Mesothelial cell of epicardium (in vitro differentiated cells): Measurements from ENCODE around the gene ZDHHC8. TPM values are rescaled to one million over a fixed set of nuclear protein-coding genes. Genes with fewer than 3 reads are reported as not detected.

Experiments used
- DNase-seq, 2 experiments: peaks; one replicate each; pipeline ENCODE4 v3.0.0; 2021; ENCODE audit warnings: low spot score in 2 of 2; ENCODE audit not compliant: unreplicated experiment in 2 of 2
- H3K27ac Mint-ChIP-seq: 2 replicates; pipeline ENCODE4 v1.8.0; 2021; ENCODE audit warnings: mixed read lengths
- H3K27me3 Mint-ChIP-seq: 2 replicates; pipeline ENCODE4 v1.8.0; 2021; ENCODE audit warnings: low read depth, mixed read lengths
- H3K36me3 Mint-ChIP-seq: 2 replicates; pipeline ENCODE4 v1.8.0; 2021; ENCODE audit warnings: mixed read lengths
- H3K4me1 Mint-ChIP-seq: 2 replicates; pipeline ENCODE4 v1.8.0; 2021; ENCODE audit warnings: mixed read lengths
- H3K4me3 Mint-ChIP-seq: 2 replicates; pipeline ENCODE4 v1.8.0; 2021; ENCODE audit warnings: mild to moderate bottlenecking, moderate library complexity, mixed read lengths
- H3K9me3 Mint-ChIP-seq: 2 replicates; pipeline ENCODE4 v1.8.0; 2021; ENCODE audit warnings: mixed read lengths
- total RNA-seq: library from RNA; stranded (reverse); gene quantifications from 3 replicates; pipeline ENCODE4 v1.2.1, GENCODE V29; 2021
- TF ChIP-seq, protein P1 (sequence below): fragments of 200-600 bp; sonication (generic); IDR thresholded peaks from one replicate; pipeline ENCODE4 v1.5.0; 2021; ENCODE audit warnings: antibody characterized with exemption; ENCODE audit not compliant: unreplicated experiment

The ZDHHC8 gene
- total RNA-seq, 1 donor from 2014 or later, result 86.2 TPM

DNA sequence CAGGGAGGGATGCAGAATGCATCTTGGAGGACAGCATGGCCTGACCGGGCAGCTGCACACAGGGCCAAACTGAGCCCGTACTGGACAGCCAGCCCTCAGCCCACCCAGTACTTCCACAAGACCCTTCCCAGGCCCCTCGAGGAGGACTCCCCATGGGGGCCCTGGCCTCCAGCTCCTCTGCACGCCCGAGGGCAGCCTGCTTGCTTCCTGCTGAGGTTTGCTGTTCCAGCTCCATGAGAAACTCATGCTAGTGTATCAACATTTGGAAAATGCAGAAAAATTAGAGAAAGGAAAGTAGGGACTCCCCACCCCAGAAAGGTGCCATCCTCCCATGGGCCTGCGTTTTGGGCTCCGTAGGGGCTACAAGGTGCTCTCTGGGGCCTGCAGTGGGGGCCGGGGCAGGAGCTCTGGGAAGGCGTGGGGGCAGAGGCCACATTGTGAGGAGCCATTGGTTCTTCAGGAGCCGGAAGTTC, 40.6 kb downstream of the ZDHHC8 start:
- H3K4me1 Mint-ChIP-seq, result peaks cover under 1% of the 10 kb centered on the region
- H3K27ac Mint-ChIP-seq, result no peak overlapping the region
- H3K4me3 Mint-ChIP-seq, result no peak overlapping the region
- DNase-seq, result no peak
- no peaks in the 10 kb centered on the region for H3K27me3 Mint-ChIP-seq
- H3K36me3 Mint-ChIP-seq, result no peaks in the 10 kb centered on the region
- no peaks in the 10 kb centered on the region for H3K9me3 Mint-ChIP-seq
- TF ChIP-seq, protein P1, sequence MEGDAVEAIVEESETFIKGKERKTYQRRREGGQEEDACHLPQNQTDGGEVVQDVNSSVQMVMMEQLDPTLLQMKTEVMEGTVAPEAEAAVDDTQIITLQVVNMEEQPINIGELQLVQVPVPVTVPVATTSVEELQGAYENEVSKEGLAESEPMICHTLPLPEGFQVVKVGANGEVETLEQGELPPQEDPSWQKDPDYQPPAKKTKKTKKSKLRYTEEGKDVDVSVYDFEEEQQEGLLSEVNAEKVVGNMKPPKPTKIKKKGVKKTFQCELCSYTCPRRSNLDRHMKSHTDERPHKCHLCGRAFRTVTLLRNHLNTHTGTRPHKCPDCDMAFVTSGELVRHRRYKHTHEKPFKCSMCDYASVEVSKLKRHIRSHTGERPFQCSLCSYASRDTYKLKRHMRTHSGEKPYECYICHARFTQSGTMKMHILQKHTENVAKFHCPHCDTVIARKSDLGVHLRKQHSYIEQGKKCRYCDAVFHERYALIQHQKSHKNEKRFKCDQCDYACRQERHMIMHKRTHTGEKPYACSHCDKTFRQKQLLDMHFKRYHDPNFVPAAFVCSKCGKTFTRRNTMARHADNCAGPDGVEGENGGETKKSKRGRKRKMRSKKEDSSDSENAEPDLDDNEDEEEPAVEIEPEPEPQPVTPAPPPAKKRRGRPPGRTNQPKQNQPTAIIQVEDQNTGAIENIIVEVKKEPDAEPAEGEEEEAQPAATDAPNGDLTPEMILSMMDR, result no peak

DNA sequence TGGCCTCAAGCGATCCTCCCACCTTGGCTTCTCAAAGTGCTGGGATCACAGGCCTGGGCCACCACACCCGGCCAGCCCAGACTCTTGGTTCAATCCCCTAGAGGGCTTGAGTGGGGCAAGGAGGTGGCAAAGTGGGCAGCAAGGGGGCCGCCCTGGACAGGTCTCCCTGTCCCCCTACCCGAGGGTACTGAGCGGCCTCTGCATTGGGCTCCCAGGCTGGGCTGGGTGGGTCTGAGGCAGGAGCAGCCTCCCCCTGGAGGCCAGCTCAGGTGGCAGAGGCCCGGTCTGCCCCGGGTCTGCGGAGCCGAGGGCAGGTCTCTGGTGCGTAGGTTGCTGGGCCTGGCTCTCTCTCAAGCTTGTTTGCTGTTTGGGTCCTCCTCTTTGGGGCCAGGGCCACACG, 41.6 kb downstream of the ZDHHC8 start:
- Mint-ChIP-seq H3K36me3 (no peaks in the 10 kb centered on the region), H3K4me3 (no peak overlapping the region), H3K27ac (no peak overlapping the region), H3K27me3 (no peaks in the 10 kb centered on the region), H3K9me3 (no peaks in the 10 kb centered on the region), H3K4me1 (peaks cover 5% of the 10 kb centered on the region)
- DNase-seq, result no peak
- TF ChIP-seq, protein P1, result no peak

DNA sequence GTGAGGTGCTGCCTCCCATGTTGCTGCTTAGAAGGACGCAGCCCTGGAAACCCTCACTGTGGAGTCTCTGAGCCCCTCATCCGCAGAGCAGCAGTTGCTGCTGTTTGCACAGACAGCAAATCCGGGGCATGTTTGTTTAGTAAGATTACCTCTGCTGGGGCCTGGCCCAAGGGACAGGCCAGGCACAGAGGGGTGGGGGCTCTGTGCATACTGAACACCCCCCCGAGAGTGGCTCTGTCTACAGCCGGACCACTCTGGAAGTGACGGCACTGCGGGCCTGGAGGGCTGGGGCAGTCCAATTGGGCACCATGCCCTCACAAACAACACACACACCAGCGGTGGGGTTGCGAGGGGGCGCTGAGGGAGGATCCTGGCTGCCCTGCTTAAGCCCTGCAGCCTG, 42.2 kb downstream of the ZDHHC8 start:
- no peak overlapping the region for H3K4me3 Mint-ChIP-seq
- peaks cover 5% of the 10 kb centered on the region for H3K4me1 Mint-ChIP-seq
- TF ChIP-seq, protein P1, result no peak
- no peaks in the 10 kb centered on the region for H3K36me3 Mint-ChIP-seq
- H3K9me3 Mint-ChIP-seq, result no peaks in the 10 kb centered on the region
- no peak overlapping the region for H3K27ac Mint-ChIP-seq
- no peaks in the 10 kb centered on the region for H3K27me3 Mint-ChIP-seq
- no peak for DNase-seq

DNA sequence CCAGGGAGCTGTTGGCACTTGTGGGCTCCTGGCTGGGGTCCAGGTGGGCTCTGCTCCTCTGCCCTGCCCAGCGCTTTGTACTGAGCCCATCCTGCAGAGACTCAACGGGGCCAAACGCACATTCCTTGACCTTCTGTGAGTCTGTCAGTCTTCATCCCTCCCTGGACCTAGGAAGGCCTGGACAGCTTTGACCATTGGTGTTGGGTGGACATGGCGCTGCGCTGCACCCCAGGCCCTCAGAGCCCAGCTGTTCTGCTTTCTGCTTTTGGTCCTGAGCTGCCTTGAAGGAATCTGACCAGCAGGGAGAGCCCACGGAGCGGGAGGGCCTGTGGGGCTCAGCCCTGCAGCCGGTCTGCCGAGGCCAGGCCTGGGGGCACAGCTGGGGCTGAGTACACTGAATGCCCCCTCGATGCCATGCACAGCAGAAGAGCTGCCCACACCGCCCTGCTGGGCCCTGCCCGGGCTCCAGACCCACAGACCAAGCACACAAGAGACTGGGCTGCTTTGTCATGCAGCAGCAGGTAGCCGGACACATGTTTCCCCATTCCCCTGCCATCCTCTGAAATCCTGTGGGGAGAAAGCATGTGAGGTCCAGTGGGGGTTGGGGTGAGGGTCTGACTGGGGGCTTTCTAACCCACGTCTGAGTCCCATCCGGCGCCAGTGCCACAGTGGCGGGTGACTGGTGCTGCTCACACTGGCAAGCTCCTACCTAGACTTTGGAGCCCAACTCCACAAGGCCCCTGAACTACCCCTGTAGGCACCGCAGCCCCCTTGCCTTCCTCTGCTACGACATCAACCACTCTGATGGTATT, 43.4 kb downstream of the ZDHHC8 start:
- H3K9me3 Mint-ChIP-seq, result no peaks in the 10 kb centered on the region
- TF ChIP-seq, protein P1, result no peak
- no peak overlapping the region for H3K4me3 Mint-ChIP-seq
- DNase-seq, result no peak
- H3K36me3 Mint-ChIP-seq, result no peaks in the 10 kb centered on the region
- no peak overlapping the region for H3K27ac Mint-ChIP-seq
- H3K27me3 Mint-ChIP-seq, result no peaks in the 10 kb centered on the region
- peaks cover 5% of the 10 kb centered on the region for H3K4me1 Mint-ChIP-seq

DNA sequence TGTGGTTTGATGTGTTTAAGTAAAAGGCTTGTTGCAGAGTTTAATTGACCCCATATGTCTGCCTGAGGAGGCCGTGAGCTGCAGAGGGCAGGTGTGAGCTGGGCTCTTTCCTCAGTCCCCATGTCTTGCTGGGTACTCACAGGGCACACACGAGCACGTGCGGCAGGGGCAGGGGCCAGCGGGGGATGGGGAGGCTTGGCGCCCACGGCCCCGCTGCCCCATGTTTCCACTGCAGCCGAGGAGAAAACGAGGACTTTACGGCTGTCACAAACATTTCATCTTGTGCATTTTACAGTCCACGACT, 43.9 kb downstream of the ZDHHC8 start:
- TF ChIP-seq, protein P1, result no peak
- no peak overlapping the region for H3K4me3 Mint-ChIP-seq
- no peaks in the 10 kb centered on the region for H3K9me3 Mint-ChIP-seq
- no peaks in the 10 kb centered on the region for H3K27me3 Mint-ChIP-seq
- no peak overlapping the region for H3K27ac Mint-ChIP-seq
- H3K36me3 Mint-ChIP-seq, result no peaks in the 10 kb centered on the region
- H3K4me1 Mint-ChIP-seq, result peaks cover 5% of the 10 kb centered on the region
- DNase-seq, result no peak
